IMR-90 (cell line): Measurements from ENCODE around the gene CST9. TPM values are rescaled to one million over a fixed set of nuclear protein-coding genes. Genes with fewer than 3 reads are reported as not detected.

Experiments
- ATAC-seq: fragments of 200-7000 bp; cut with Tn5 transposase; 2 replicates; pipeline ENCODE4 v1.9.1; 2020; ENCODE audit warnings: low read depth, mild to moderate bottlenecking, moderate library complexity
- BruUV-seq: library from RNA; stranded (reverse); fragments of 400-500 nt; replicated peaks from 2 replicates; lab custom pipeline; 2021; lab: Mats Ljungman, UMichigan
- CTCF ChIA-PET: fragments of 300-600 bp; formaldehyde crosslinking; extraction: SDS; loops from one replicate; lab custom pipeline; 2021; ENCODE audit warnings: antibody characterized with exemption; lab: Yijun Ruan, JAX
- POLR2A ChIA-PET: fragments of 300-600 bp; sonication (Branson Sonifier 250); formaldehyde crosslinking; loops from one replicate; lab custom pipeline; 2022; ENCODE audit warnings: antibody characterized with exemption; ENCODE audit not compliant: unreplicated experiment; lab: Charles Lee
- DNase-seq: peaks from one replicate; pipeline ENCODE4 v3.0.0; 2013
- H2AFZ ChIP-seq: replicated peaks from 2 replicates; pipeline ENCODE3; 2013; ENCODE audit warnings: low read length, mild to moderate bottlenecking; ENCODE audit not compliant: poor library complexity
- H2AK5ac ChIP-seq: 2 replicates; pipeline ENCODE4 v1.6.1; 2013; ENCODE audit warnings: low read depth, low read length, inconsistent platforms
- H2AK9ac ChIP-seq: replicated peaks from 2 replicates; pipeline ENCODE3; 2013; ENCODE audit warnings: mild to moderate bottlenecking, low read depth, low read length, moderate library complexity; ENCODE audit not compliant: poor library complexity
- H2BK120ac ChIP-seq: 2 replicates; pipeline ENCODE4 v1.6.1; 2013; ENCODE audit warnings: low read depth, low read length, inconsistent platforms
- H2BK15ac ChIP-seq: 3 replicates; pipeline ENCODE4 v1.6.1; 2013; ENCODE audit warnings: low read depth, low read length, inconsistent platforms
- H2BK20ac ChIP-seq: 2 replicates; pipeline ENCODE4 v1.6.1; 2013; ENCODE audit warnings: low read depth, mild to moderate bottlenecking, inconsistent platforms, low read length, moderate library complexity
- H2BK5ac ChIP-seq: 2 replicates; pipeline ENCODE4 v1.6.1; 2013; ENCODE audit warnings: mild to moderate bottlenecking, low read depth, low read length, inconsistent platforms; ENCODE audit not compliant: poor library complexity, severe bottlenecking
- H3K14ac ChIP-seq: replicated peaks from 2 replicates; pipeline ENCODE4 v1.6.1; 2013; ENCODE audit warnings: low read depth, low read length, inconsistent platforms
- H3K18ac ChIP-seq: 2 replicates; pipeline ENCODE4 v1.6.1; 2013; ENCODE audit warnings: low read depth, low read length, control low read depth
- H3K23ac ChIP-seq: 2 replicates; pipeline ENCODE4 v1.6.1; 2013; ENCODE audit warnings: low read depth, low read length, inconsistent platforms
- H3K27ac ChIP-seq: 2 replicates; pipeline ENCODE4 v1.5.1; 2013; ENCODE audit warnings: mild to moderate bottlenecking, control low read depth, low read length; ENCODE audit not compliant: insufficient read depth
- H3K27me3 ChIP-seq: 2 replicates; pipeline ENCODE4 v1.6.1; 2013; ENCODE audit warnings: low read length; ENCODE audit not compliant: control insufficient read depth, insufficient read depth
- H3K36me3 ChIP-seq: 2 replicates; pipeline ENCODE4 v1.6.1; 2013; ENCODE audit warnings: low read length, mixed read lengths; ENCODE audit not compliant: control insufficient read depth, insufficient read depth
- H3K4ac ChIP-seq: 2 replicates; pipeline ENCODE4 v1.6.1; 2013; ENCODE audit warnings: low read depth, low read length, inconsistent platforms
- H3K4me1 ChIP-seq: 2 replicates; pipeline ENCODE4 v1.6.1; 2013; ENCODE audit warnings: low read length, mixed read lengths; ENCODE audit not compliant: control insufficient read depth, insufficient read depth
- H3K4me2 ChIP-seq: 2 replicates; pipeline ENCODE4 v1.6.1; 2013; ENCODE audit warnings: low read depth, mild to moderate bottlenecking, control low read depth, low read length, moderate library complexity
- H3K4me3 ChIP-seq: 2 replicates; pipeline ENCODE4 v1.5.1; 2013; ENCODE audit warnings: low read depth, mild to moderate bottlenecking, control low read depth, low read length, moderate library complexity; ENCODE audit not compliant: insufficient read depth
- H3K56ac ChIP-seq: 2 replicates; pipeline ENCODE4 v1.6.1; 2013; ENCODE audit warnings: low read length, inconsistent platforms; ENCODE audit not compliant: insufficient read depth; ENCODE audit errors: extremely low read depth
- H3K79me1 ChIP-seq, 2 experiments: 2 replicates each; pipeline ENCODE4 v1.6.1; 2013; ENCODE audit warnings: low read length in 2 of 2, inconsistent platforms in 1 of 2, low read depth in 1 of 2
- H3K9ac ChIP-seq: 2 replicates; pipeline ENCODE4 v1.6.1; 2013; ENCODE audit warnings: low read depth, low read length, control low read depth
- H3K9me1 ChIP-seq: 2 replicates; pipeline ENCODE4 v1.6.1; 2013; ENCODE audit warnings: low read length, inconsistent platforms; ENCODE audit not compliant: insufficient read depth
- H3K9me3 ChIP-seq: 2 replicates; pipeline ENCODE4 v1.6.1; 2013; ENCODE audit warnings: low read length; ENCODE audit not compliant: control insufficient read depth, insufficient read depth
- H4K20me1 ChIP-seq: 2 replicates; pipeline ENCODE4 v1.6.1; 2013; ENCODE audit warnings: low read length, inconsistent platforms; ENCODE audit not compliant: insufficient read depth
- H4K5ac ChIP-seq: 2 replicates; pipeline ENCODE4 v1.6.1; 2013; ENCODE audit warnings: mild to moderate bottlenecking, low read depth, low read length, control low read depth
- H4K8ac ChIP-seq, 2 experiments: 2 replicates each; pipeline ENCODE4 v1.6.1; 2013; ENCODE audit warnings: low read depth in 2 of 2, low read length in 2 of 2, control low read depth in 1 of 2, inconsistent platforms in 1 of 2
- H4K91ac ChIP-seq: 2 replicates; pipeline ENCODE4 v1.6.1; 2013; ENCODE audit warnings: low read depth, low read length, inconsistent platforms; ENCODE audit not compliant: insufficient read depth
- CEBPB ChIP-seq: IDR thresholded peaks from 2 replicates; pipeline ENCODE4 v1.6.1; 2012; ENCODE audit warnings: low read depth, low read length, improper control_type of control experiment
- MAZ ChIP-seq: IDR thresholded peaks from 2 replicates; pipeline ENCODE4 v1.6.1; 2012; ENCODE audit warnings: low read depth, mild to moderate bottlenecking, low read length, improper control_type of control experiment, moderate library complexity, borderline replicate concordance
- WGBS, 2 experiments: methylation state at CpG; one replicate each; pipeline versions ENCODE4 v1.1.5 to v1.1.7; 2013; ENCODE audit warnings: missing lambda C conversion rate in 2 of 2; ENCODE audit not compliant: insufficient read length in 1 of 2; ENCODE audit errors: extremely low coverage in 2 of 2; 5-methylcytosine and 5-hydroxymethylcytosine counted together
- dilution Hi-C: fragments of 300-500 bp; cut with HindIII; formaldehyde crosslinking; loops from one replicate; pipeline ENCODE4 v1.14.3; 2018; ENCODE audit warnings: low sequenced_read_pairs; ENCODE audit not compliant: unreplicated experiment
- in situ Hi-C: fragments of 300-500 bp; cut with MboI; formaldehyde crosslinking; loops from 3 replicates; pipeline ENCODE4 v1.14.3; 2019; ENCODE audit warnings: low sequenced_read_pairs, inconsistent platforms, mixed read lengths
- intact Hi-C: fragments of 100-400 bp; cut with micrococcal nuclease; formaldehyde crosslinking; loops from 2 replicates; pipeline ENCODE4 v1.10.0; 2022
- polyA plus RNA-seq, 3 experiments: library from polyadenylated mRNA; depleted of rRNA; stranded (reverse); fragments of >200 nt; gene quantifications; 2 replicates each; pipeline ENCODE4 v1.2.3, GENCODE V29; 2012; ENCODE audit warnings: low replicate concordance in 1 of 3
- total RNA-seq: library from RNA; depleted of rRNA; stranded (reverse); fragments of >200 nt; gene quantifications from 2 replicates; pipeline ENCODE4 v1.2.3, GENCODE V29; 2012

CST9 gene
- total and polyA plus RNA-seq, 2 of the 4 experiments (the other 2 are of a cell fraction), result not detected

- no peak overlapping the region for H3K14ac ChIP-seq
- H2BK5ac ChIP-seq, result no peak overlapping the region
- H3K79me1 ChIP-seq, result no peaks in the 10 kb centered on the region
- H2BK20ac ChIP-seq, result no peak overlapping the region
- no peak overlapping the region for H3K18ac ChIP-seq
- no peak overlapping the region for H3K56ac ChIP-seq
- H3K4me2 ChIP-seq, result no peak overlapping the region
- dilution Hi-C loops (no loop called here), intact Hi-C loops (no loop called here), in situ Hi-C loops (loop anchor here (25.0 kb wide), 2 partner anchors 1613 to 1763 kb away; partner anchors contain the start of gene GINS1)
- H2AK9ac ChIP-seq, result no peak overlapping the region
- ATAC-seq, result no peak
- no CpG with 5 or more reads among the region's 2 CpGs for WGBS, 2 experiments
- H3K4me3 ChIP-seq, result no peak overlapping the region
- H3K23ac ChIP-seq, result no peak overlapping the region
- 0 out of 2 replicates have a peak, but pooled peaks cover 2% of the 10 kb centered on the region for H3K4me1 ChIP-seq
- H4K8ac ChIP-seq, result no peak overlapping the region
- H3K9me3 ChIP-seq, result no peaks in the 10 kb centered on the region
- H4K5ac ChIP-seq, result no peak overlapping the region
- no peaks in the 10 kb centered on the region for H3K27me3 ChIP-seq
- no peak overlapping the region for H2AK5ac ChIP-seq
- H2BK15ac ChIP-seq, result no peak overlapping the region
- no peaks in the 10 kb centered on the region for H4K20me1 ChIP-seq
- H2BK120ac ChIP-seq, result no peak overlapping the region
- H3K27ac ChIP-seq, result no peak overlapping the region
- no peaks in the 10 kb centered on the region for H3K36me3 ChIP-seq
- H3K4ac ChIP-seq, result no peak overlapping the region
- no peak overlapping the region for H4K91ac ChIP-seq
- H2AFZ ChIP-seq, result no peak overlapping the region
- H3K9ac ChIP-seq, result no peak overlapping the region
- BruUV-seq, result no TSS peak
- ChIA-PET POLR2A (no interaction called here), CTCF (no interaction called here)
- DNase-seq, result no peak
- H3K9me1 ChIP-seq, result no peaks in the 10 kb centered on the region
- no peak for TF ChIP-seq MAZ
- peak; percentile 59 for TF ChIP-seq CEBPB
Observed at GRCh38 chr20:23649242-23649641, 43.5 kb upstream of the CST9 start.
